ENCODE data around the gene TSPYL2. TPM values are rescaled to one million over a fixed set of nuclear protein-coding genes. Genes with fewer than 3 reads are reported as not detected.
A peak's percentile ranks its signal among the peaks of the same experiment; 100 is the strongest.

The TSPYL2 gene
- total and polyA plus RNA-seq, 9 donors = 104 to 232 (median 167) TPM

- H3K36me3 ChIP-seq = no peaks in the 10 kb centered on the region
- H3K4me3 ChIP-seq = peak within 1 kb of the TSS; percentile 56
- TF ChIP-seq EP300 (IDR thresholded peaks at IDR 0.05) = no peak
- peak in 1 of 3 donors; percentile 0 for TF ChIP-seq CTCF (IDR thresholded peaks at IDR 0.05)
- peak; percentile 63 for TF ChIP-seq POLR2A (IDR thresholded peaks at IDR 0.05)
- H3K4me1 ChIP-seq (ENCODE audit: insufficient read depth) = no peaks in the 10 kb centered on the region
- no peaks in the 10 kb centered on the region for H3K27me3 ChIP-seq
- H3K9me3 ChIP-seq = no peaks in the 10 kb centered on the region
- intact Hi-C loops (cut with DNase I) = no loop called here
- H3K27ac ChIP-seq = peak within 1 kb of the TSS; percentile 22 to 71
- 31 to 49% (median 38%) methylated on average over 67 of the region's 67 CpGs for WGBS, 3 donors
- peak; percentile 81 to 91 (median 86) for DNase-seq
Measured at GRCh38 chrX:53093748-53094581, 11.8 kb downstream of the TSPYL2 start, which contains the start of gene KANTR. Gene KANTR, plus strand, starts transcription at chrX:53094142. Its CDS starts 30,131 bp downstream, at chrX:53124273.

- H3K27me3 ChIP-seq = no peaks in the 10 kb centered on the region
- peak overlapping the region; percentile 11 to 71 for H3K27ac ChIP-seq
- DNase-seq = no peak
- TF ChIP-seq POLR2A (IDR thresholded peaks at IDR 0.05) (no peak), EP300 (IDR thresholded peaks at IDR 0.05) (no peak), CTCF (IDR thresholded peaks at IDR 0.05) (no peak)
- intact Hi-C loops (cut with DNase I) = no loop called here
- H3K4me1 ChIP-seq (ENCODE audit: insufficient read depth) = no peaks in the 10 kb centered on the region
- H3K4me3 ChIP-seq = peak overlapping the region; percentile 56
- H3K36me3 ChIP-seq = no peaks in the 10 kb centered on the region
- WGBS, 3 donors = 32 to 41% (median 39%) methylated on average over 5 of the region's 5 CpGs
- H3K9me3 ChIP-seq = no peaks in the 10 kb centered on the region
Measured at GRCh38 chrX:53094582-53094905, 12.4 kb downstream of the TSPYL2 start.

- intact Hi-C loops (cut with DNase I) = no loop called here
- no peaks in the 10 kb centered on the region for H3K4me1 ChIP-seq (ENCODE audit: insufficient read depth)
- no peak overlapping the region for H3K4me3 ChIP-seq
- H3K36me3 ChIP-seq = no peaks in the 10 kb centered on the region
- no peaks in the 10 kb centered on the region for H3K27me3 ChIP-seq
- DNase-seq = no peak
- TF ChIP-seq POLR2A (IDR thresholded peaks at IDR 0.05) (no peak), CTCF (IDR thresholded peaks at IDR 0.05) (no peak), EP300 (IDR thresholded peaks at IDR 0.05) (no peak)
- 69 to 79% (median 78%) methylated on average over 3 of the region's 3 CpGs for WGBS, 3 donors
- H3K27ac ChIP-seq = no peak overlapping the region
- H3K9me3 ChIP-seq = no peaks in the 10 kb centered on the region
Measured at GRCh38 chrX:53095796-53096195, 13.6 kb downstream of the TSPYL2 start.

GRCh38 chrX:53114864-53115549 lies 32.8 kb downstream of the TSPYL2 start:
- intact Hi-C loops (cut with DNase I) = no loop called here
- H3K4me3 ChIP-seq = no peak overlapping the region

More at GRCh38 chrX:53114864-53115549, 32.8 kb downstream of the TSPYL2 start:
- peaks cover 4% of the 10 kb centered on the region for H3K4me1 ChIP-seq (ENCODE audit: insufficient read depth)
- H3K36me3 ChIP-seq = no peaks in the 10 kb centered on the region
- H3K27ac ChIP-seq = no peak overlapping the region
- H3K9me3 ChIP-seq = no peaks in the 10 kb centered on the region
- TF ChIP-seq CTCF (IDR thresholded peaks at IDR 0.05) = no peak
- no peak for TF ChIP-seq EP300 (IDR thresholded peaks at IDR 0.05)
- TF ChIP-seq POLR2A (IDR thresholded peaks at IDR 0.05) = no peak
- H3K27me3 ChIP-seq = no peaks in the 10 kb centered on the region
- no peak for DNase-seq
- 86 to 97% (median 87%) methylated on average over 5 to 6 of the region's 6 CpGs for WGBS, 3 donors

Data from ovary (tissue), 9 donors.